ENCODE results near the gene MBL2.

MBL2 gene

GRCh38 chr10:52740913-52741675, 31.5 kb downstream of the MBL2 start:
- TF ChIP-seq GATA2 (IDR thresholded peaks at IDR 0.05; ENCODE audit: low read depth, low read length) (no peak), GATA3 (IDR thresholded peaks at IDR 0.05; ENCODE audit: low read depth, low read length) (no peak)

GRCh38 chr10:52740155-52740549, 32.4 kb downstream of the MBL2 start:
- no peak for TF ChIP-seq GATA3 (IDR thresholded peaks at IDR 0.05; ENCODE audit: low read depth, low read length)
- no peak for TF ChIP-seq GATA2 (IDR thresholded peaks at IDR 0.05; ENCODE audit: low read depth, low read length)

GRCh38 chr10:52739380-52740154, 33.0 kb downstream of the MBL2 start:
- no peak for TF ChIP-seq GATA2 (IDR thresholded peaks at IDR 0.05; ENCODE audit: low read depth, low read length)
- TF ChIP-seq GATA3 (IDR thresholded peaks at IDR 0.05; ENCODE audit: low read depth, low read length), result no peak

- TF ChIP-seq GATA2 (IDR thresholded peaks at IDR 0.05; ENCODE audit: low read depth, low read length) (no peak), GATA3 (IDR thresholded peaks at IDR 0.05; ENCODE audit: low read depth, low read length) (no peak)
Observed at GRCh38 chr10:52738951-52739350, 33.6 kb downstream of the MBL2 start.

DNA sequence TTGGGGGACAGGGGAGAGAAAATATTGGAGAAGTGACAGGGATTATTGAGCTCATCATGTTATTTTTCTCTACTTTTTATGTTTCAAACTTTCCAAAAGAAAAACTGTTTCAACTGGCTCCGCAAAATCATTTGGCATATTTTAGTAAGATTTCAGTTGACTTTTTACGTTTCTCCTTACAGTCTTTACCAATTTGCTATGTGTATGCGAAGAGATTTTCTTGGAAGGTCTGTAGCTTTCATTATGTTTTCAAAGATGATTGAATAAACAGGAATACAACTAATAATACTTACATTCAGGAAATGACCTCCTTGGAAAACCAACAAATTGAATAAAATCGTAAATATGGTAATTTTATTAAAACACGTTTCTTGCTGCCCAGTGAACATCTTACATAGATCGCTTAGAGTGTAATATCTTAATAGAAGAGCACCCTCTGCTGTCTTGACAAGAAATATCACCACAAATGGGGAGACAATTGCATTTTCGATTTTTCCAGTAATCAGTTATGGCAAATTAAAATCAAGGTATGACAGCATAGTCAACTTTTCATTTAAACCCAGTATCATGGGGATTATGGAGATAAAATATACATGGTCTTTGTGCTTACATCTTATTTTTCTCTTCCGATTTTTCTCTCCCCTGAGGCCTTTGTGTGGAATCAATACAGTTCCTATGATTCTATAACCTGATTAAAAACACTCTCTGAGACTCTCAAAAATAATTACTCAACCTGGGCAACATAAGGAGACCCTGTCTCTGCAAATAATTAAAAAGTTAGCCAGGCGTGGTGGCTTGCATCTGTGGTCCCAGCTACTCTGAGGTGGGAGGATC, 43.1 kb downstream of the MBL2 start:
- no peak for TF ChIP-seq GATA3 (IDR thresholded peaks at IDR 0.05; ENCODE audit: low read depth, low read length)

- no peak for TF ChIP-seq GATA3 (IDR thresholded peaks at IDR 0.05; ENCODE audit: low read depth, low read length)
Observed at GRCh38 chr10:52720018-52720417, 52.6 kb downstream of the MBL2 start.
